Smooth muscle cell of the brain vasculature (primary cell): ENCODE data around the gene CUBN.
A peak's percentile ranks its signal among the peaks of the same experiment; 100 is the strongest.

Source experiments
- DNase-seq: peaks from one replicate; pipeline ENCODE4 v3.0.0-alpha.2; 2012; ENCODE audit warnings: low read depth, low spot score

CUBN gene

DNA sequence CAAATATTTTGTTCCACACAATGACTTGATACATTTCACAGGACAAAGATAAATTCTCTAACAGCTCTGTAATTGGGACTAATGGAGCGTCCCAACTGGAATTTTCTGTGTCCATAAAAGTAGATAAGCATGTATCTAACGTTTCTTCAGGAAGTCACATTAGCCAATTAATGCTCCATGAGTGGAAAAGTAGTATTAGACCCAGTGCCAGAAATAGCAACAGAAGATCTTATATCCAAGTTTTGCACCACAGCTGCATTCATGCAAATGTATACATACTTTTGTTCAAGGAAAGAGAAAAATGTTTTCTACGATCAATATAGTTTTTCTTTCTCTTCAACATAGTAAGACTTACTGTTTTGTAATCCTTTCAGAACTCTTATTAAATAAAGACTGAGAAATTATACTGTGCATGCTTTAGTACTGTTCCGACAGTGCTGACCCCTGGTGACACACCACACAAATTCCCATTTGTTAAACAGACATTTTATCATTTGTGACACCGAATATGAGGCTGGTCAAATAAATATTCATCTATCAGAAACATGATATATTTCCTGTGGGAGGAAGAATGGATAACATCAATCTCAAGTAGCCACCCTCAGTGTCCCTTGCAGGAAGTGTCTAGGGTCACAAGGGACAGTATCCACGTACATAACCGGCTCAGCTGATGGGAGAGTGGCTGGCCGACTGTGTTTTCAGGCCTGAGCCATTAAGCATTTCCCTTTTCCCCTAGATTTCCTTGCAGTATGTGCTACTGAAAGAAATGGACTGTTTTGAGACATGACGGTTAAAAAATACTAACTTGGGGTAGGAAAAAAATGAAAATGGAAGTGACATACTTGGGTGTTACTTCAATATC lies 210.3 kb downstream of the CUBN start:
- no peak for DNase-seq

DNA sequence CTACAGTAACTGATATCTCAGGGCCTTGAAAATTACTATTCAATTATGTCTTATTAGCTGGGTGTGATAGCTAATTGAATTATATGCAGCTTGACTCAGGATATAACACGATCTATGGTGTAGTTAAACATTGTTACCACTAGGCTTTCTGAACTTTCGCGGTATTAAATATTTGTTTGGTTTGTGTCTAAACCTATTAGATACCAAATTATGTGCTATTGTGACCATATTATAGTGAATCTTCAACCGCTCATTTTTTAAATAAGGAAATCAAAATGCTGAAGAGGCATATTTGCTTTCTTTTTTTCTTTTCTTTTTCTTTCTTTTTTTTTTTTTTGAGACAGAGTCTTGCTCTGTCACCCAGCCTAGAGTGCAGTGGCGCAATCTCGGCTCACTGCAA lies 213.1 kb downstream of the CUBN start:
- DNase-seq = no peak

DNA sequence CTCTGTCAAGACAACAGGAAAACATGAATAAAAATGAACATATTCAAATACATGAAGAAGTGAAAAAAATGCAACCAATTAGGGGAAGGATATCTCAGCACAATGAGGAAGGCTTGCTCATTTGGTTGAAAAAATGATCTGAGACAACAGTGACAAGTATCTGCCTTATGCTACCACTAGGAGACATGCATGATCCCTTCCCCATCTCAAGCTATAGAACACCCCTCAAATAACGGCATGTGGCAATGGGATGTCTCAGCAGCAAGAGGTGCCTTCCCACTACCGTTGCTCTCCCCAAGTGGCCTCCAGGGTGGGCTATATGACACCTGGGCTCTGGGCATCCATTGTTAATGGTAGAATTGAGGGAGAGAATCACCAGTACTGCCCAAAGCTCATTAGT lies 214.3 kb downstream of the CUBN start:
- DNase-seq = no peak

DNA sequence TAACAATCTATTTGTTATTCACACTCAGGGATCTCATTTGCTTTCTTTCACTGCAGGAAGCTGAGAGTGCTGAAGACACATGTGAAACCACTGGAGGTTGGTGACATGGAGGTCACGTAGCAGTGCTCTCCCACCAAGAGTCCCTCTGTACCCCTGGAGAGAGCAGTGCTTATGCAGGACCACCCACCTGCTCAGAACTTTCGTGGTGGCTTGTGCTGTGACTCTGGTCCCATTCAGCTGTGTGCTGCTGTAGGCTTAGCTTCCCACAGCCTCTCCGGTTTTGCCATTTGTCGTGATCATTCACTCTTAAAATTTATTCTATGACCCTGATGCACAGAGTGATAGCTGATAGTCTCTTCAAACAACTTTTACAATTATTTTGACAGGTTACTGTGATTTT lies 216.3 kb downstream of the CUBN start:
- DNase-seq = no peak

DNA sequence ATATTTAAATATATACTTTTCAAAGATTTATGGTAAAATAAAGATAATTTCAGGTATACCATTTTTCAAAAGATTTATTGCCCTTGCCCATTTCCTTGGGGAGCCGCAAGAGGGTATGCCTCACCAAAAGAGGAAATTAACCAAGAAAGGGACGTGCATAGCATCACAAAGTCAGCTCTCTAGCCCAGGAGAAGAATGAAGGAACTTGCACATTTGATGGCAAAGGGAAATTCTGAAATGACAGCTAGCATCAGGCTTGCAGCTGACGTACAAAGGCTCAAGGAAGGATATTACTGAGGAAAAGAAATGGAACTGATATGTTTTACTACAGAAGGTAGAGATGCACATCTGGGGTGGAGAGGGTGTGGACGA lies 218.8 kb downstream of the CUBN start:
- DNase-seq = no peak

DNA sequence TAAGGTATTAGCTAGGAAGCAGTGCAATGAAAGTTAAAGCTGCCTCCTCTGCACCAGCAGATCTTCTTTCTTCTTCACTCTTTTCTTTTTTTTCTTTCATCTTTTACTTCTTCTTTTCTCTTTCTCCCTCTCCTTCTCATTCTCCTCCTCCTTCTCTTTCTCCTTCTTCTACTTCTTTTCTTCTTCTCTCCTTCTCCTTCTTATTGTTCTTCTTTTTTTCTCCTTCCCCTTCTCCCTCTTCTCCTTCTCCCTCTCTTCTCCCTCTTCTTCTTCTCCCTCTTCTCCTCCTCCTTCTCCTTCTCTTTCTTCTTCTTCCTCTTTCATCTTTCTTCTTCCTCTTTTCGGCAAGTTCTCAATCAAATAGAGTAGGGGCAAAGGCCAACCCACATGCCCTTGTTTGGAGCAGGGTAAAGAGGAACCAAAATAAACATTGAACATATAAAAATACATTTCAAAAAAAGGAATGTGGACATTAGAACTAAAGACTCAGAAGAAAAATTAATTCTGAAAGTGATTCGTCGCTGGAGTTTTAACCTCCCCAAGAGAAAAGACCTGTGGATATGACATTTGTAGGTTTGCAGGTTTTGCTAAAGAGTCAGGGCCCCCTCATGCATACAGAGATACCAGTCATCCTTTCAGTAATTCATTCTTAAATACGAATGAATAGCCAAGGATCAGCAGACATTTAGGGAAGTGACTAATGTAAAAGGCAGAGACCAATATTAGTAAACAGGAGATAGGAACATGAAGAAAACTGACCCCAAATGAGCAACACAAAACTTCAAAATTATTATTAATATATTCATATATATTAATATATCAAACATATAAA lies 219.4 kb downstream of the CUBN start:
- DNase-seq = no peak

DNA sequence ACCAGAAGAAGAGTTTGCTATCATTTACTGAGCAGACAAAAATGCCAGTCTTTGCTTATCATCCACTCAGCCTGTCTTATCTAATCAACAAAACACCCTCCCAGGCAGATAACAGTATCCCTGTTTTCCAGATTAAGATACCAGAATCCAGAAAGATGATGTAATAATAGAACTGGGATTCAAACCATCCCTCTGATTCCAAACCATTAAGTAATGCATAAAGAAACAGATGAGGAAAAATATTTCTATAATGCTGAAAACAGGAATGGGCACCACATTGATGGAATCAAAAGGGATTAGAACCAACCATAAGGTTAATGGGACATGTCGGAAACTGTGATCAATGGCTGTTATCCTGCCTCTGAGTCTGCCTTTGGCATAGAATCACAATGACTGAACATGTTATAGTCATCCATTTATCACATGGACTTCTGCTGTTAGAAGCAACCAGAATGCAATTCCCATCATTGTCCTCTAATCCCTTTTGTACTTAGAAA lies 220.3 kb downstream of the CUBN start:
- DNase-seq = no peak

DNA sequence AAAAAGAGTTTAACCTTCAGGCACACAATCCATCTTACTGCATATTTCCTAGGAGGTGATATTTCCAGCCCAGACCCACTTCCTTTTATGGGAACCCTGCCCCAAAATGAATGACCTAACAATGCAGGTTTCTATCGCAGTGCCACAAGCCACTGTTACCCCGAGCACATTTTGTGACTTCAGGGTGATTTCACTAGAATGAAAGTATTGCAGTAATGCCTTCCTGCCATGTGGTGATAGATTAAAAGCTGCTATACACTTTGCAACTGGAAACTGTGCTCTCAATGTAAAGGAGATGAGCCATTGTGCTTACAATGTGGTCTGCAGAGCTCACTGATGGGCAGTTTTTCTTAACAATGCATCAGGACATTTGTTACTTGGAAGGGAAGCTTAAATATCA lies 221.9 kb downstream of the CUBN start:
- no peak for DNase-seq

DNA sequence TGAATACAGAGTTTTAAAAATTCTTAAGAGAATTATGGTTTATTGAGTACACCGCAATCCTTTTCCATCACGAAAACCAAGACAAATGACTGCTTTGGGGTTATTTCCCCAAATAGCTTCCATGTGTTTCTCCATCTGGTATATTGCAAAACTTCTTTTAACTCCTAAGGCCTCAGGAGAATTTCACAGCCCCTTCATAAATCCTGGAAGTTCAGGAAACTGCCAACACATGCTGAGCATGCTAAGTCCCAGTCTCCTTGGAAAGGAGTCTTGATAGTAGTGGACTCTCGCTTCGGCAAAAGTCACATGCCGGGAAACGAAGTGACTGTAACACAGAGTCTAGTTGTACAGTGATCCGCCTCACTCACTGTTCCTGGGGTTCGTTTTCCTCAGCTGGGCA lies 224.3 kb downstream of the CUBN start:
- DNase-seq = no peak

DNA sequence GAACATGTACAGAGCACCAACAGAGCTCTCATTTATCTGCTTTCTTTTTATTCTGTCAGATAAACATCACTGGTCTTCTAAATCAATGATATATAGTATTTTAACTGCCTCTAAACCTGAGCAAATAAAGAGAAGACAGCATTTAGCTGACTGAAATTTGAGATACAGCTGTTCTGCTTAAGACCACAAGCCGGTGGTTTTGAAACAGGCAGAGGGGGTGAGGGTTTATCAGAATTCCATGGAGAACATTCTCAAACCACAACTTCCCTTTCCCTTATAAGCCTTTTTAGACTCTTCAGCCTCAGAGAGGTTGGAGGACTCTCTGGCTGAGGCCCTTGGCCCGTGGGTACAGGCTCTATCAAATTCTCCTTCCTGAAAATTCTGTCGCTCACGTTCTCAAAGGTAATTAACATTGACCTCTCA lies 225.0 kb downstream of the CUBN start:
- DNase-seq = no peak

DNA sequence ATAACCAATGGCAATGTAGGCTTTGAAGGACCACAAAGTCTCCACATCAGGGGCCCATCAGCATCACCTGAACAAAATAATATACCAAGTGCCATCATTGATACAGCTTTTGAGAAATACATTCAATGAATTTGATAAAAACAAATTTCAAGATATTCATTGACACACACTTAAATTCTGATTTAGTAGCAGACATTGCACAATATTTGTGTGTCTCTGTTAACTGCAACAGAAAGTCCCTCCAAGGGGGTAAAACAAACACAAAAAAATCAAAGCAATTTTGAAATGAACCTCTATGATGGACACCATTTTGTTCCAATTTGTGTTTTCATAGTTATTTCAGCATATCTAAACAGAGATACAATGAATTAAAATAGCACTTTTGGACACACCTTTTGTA lies 225.6 kb downstream of the CUBN start:
- no peak for DNase-seq

DNA sequence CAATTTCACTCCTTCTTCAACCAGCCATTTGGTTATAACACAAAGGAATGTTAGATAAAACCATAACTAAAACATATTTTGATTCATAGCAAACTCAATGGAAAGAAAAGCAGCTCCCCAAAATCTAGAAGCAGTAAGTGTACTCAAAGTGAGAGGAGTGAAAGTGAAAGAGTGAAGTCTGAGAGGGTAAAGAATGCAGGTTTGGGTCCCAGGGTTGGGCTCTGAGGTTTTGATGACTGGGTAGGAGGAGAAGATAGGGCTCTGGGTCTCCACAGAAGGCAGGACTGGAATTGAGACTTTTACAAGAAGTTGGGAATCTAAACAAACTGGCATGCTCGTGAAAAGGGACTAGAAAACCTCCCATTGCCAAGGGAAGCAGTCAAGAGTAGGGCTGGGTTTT lies 227.0 kb downstream of the CUBN start:
- no peak for DNase-seq

DNA sequence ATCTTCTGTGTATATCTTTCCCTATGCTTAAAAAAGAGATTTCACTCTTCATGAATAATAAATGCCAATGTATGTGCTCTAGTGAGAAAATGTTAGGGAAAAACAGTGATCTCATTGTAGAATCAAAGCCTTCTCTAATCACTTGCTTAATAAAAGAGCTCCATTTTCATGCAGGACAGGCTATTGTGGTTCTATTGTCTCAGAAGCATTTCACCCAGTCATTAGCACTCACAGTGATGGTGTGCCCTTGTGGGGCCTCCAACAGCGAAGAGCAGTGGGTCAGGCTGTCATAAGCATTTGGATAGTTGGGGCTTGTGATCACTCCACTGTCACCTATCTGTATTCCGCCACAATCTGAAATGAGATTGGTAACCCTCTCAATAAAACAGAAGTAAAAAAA lies 228.5 kb downstream of the CUBN start:
- DNase-seq = no peak

DNA sequence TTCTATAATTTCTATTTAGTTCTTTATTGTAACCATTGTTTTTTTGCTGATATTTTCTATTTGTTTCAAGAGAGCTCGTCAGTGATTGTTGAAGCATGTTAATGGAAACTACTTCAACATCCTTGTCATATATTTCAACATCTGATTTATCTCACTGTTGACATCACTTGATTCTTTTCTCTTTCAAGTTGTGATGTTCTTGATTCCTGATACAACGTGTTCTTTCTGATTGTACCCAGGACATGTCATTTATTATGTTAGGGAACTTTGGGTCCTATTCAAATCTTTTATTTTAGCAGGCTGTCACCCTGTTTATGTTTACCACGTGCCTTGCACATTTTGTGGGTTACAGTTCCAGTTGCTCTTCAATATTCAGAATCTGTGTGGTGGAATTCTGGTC lies 232.6 kb downstream of the CUBN start:
- no peak for DNase-seq

DNA sequence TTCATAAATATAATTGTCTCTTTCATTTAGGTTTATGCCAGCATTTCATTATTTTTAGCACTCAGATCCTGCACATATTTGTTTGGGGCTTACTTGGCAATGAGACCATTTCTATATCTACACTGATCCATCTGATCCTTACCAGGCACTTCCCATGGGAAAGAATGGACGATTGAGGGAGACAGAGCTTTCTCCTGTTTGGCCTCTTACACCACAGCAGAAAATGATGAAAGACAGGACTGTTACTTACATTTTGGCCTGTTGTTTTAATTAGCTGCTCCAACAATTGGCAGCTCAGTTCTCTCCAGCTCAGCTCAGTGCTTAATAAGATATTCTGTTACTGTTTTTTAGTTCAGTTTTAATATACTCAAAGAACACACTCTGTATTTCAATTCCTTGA lies 234.8 kb downstream of the CUBN start:
- DNase-seq = no peak

DNA sequence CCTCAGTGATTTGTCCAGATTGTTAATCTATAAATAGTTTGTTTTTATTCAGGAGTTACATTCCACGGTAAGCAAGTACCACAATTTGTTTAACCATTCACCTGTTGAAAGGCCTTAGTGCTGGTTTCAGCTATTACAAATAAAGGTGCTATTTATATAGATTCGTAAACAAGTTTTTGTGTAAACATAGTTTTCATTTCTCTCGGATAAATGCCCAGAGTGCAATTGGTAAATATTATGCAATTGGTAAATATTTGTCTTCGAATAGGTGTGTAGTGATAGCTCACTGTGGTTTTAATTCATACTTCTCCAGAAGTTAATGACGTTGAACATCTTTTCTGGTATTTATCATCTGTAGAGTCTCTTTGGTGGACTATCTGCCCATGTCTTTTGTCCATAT lies 235.9 kb downstream of the CUBN start:
- no peak for DNase-seq

DNA sequence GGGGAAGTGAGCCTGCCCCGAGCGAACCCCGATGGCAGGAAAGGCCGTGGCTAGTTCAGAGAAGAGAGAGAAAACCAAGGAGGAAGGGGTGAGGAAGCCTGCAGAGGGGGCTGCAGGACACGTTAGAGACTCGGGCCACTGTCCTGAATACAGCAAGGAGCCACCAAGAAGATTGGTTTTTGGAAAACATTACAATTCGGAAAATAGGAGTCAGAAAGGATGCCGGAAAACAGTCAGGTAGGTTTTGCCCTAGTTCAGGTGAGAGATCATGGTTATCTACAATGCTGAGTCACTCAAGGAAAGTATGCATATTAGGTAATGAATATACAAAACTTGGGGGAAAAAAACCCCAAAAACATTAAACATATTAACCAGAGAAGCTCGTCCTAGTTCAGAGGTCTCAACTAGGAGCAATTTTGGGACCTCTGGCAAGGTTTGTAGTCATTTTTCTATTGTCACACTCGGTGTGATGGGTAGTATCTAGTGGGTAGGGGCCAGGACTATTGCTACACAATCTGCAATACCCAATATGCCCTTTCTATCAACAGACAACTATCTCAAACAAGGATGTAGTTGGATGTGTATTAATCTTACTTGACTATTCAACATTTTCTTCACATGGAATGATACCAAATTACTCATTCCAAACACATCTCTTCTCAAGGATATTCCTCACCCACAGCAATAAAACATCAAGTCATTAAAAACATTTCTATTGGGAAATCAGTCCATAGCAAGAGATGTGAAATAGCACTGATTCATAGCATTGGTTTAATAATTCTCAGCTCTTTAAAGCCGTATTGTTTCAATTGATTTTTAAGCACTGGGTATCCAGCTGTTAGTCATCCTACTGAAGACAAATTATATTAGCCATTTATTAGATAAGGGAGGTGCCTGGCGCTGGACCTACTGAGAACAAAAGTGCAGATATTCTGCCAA lies 238.0 kb downstream of the CUBN start:
- DNase-seq = peak; percentile 32

DNA sequence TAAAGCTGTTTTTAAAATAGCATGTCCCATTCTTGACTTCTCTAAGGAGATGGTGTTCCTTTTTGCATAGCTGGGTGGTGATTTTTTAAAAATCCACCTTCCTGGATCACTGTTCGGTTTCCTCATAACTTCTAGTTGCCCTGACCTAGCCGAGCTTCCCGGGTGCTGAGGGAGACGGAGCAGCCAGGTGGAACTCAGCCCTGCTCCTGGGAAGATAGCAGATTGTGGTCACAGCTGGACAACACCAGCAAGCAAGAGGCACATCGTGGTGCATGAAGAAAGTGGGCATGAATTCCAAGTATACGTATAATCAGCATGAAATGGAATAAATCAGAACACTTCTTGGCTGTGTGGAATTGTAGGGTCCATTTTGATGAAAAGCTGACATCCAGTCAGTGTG lies 238.9 kb downstream of the CUBN start:
- no peak for DNase-seq

DNA sequence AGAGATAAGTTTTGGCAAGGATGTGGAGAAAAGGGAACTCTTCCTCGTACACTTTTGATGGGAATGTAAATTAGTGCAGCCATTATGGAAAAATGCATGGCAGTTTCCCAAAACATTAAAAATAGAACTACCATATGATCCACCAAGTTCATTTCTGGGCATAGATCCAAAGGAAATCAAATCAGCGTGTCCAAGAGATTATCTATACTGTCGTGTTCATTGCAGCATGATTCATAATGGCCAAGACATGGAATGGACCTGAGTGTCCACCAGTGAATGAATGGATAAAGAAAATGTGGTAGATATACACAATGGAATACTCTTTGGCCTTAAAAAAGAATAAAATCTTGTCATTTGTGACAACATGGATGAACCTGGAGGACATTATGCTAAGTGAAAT lies 242.0 kb downstream of the CUBN start:
- DNase-seq = no peak

DNA sequence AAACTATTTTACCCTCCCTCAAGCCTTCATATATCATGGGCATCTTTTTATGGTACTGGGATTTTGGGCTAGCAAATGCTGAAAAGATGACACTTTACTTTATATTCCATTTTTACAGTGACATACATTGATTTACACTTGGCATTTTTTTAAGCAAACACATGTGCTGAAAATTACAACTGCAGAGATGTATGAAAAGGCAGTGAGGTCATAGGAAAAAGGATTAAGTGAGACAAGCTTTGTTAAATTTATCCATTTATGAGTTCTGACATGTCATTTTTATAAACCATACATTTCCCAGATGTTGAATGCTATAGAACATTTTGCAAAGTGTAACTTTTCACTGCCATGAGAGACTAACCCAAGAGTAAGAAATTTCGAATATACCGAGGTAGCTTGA lies 243.6 kb downstream of the CUBN start:
- no peak for DNase-seq

DNA sequence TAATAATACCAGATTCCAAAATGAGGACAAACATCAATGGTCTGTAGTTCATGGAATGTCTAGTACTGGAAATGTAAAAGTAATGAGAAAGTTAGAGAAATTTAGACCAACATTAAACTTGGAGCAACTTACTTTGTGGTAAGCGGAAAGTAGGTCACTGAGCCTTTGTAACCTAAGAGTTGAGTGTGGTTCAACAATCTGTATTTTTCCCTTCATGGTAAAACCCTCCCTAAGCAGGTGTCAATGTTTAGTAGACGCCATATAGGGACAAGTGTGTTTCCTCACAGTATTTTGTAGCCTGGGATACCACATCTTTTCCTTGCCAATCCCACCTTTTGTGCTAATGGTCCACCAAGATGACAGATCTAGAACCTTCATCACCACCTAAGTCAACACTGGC lies 245.1 kb downstream of the CUBN start:
- DNase-seq = no peak

DNA sequence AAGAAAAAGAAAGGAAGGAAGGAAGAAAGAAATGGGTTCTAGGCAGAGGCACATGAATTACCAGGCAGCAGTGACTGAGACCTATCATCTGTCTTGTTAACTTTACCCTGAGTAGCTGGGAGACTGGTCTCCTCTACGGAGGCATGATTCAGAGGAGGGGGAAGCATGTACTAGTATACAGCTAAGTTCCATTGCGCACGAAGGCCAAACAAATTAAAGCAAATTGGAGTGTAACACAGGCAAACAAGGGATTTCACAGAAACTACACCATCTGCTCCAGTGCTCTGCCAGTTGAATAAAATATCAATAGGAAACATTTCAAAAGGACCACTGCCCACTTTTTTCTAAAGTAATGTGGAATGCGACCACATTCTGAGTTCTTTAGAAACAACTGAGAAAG lies 246.5 kb downstream of the CUBN start:
- DNase-seq = no peak
